ENCODE data around the gene EGFL8. TPM values are rescaled to one million over a fixed set of nuclear protein-coding genes. Genes with fewer than 3 reads are reported as not detected.
"Not testable (repeated sequence)": the region's sequence is repeated elsewhere in the genome, so short reads cannot be mapped to it uniquely, and the experiment has no call there.

The EGFL8 gene
- total RNA-seq, 1 donor from 2014 or later: 5.1 TPM

GRCh38 chr6:32178547-32179440 is 14.4 kb downstream of the EGFL8 start:
- intact Hi-C loops (cut with DNase I): no loop called here

GRCh38 chr6:32179766-32180405 is 15.5 kb downstream of the EGFL8 start:
- intact Hi-C loops (cut with DNase I): no loop called here

More at GRCh38 chr6:32178547-32179440, 14.4 kb downstream of the EGFL8 start:
- DNase-seq (ENCODE audit: low spot score): no peak

GRCh38 chr6:32181148-32181702 is 16.8 kb downstream of the EGFL8 start:
- intact Hi-C loops (cut with DNase I): no loop called here
- DNase-seq (ENCODE audit: low spot score): no peak

More at GRCh38 chr6:32179766-32180405, 15.5 kb downstream of the EGFL8 start:
- DNase-seq (ENCODE audit: low spot score): no peak

- intact Hi-C loops (cut with DNase I): no loop called here
- no peak for DNase-seq (ENCODE audit: low spot score)
Measured at GRCh38 chr6:32181915-32182529, 17.6 kb downstream of the EGFL8 start.

- intact Hi-C loops (cut with DNase I): no loop called here
- no peak for DNase-seq (ENCODE audit: low spot score)
Measured at GRCh38 chr6:32182555-32182981, 18.2 kb downstream of the EGFL8 start.

- no peak for DNase-seq (ENCODE audit: low spot score)
- intact Hi-C loops (cut with DNase I): no loop called here
Measured at GRCh38 chr6:32183030-32183429, 18.6 kb downstream of the EGFL8 start.

GRCh38 chr6:32183483-32184083 is 19.2 kb downstream of the EGFL8 start:
- intact Hi-C loops (cut with DNase I): no loop called here
- DNase-seq (ENCODE audit: low spot score): no peak

- no peak for DNase-seq (ENCODE audit: low spot score)
- intact Hi-C loops (cut with DNase I): no loop called here
Measured at GRCh38 chr6:32184084-32184640, 19.8 kb downstream of the EGFL8 start, which contains the start of gene AGER. Gene AGER, minus strand, starts transcription at chr6:32184253. Its CDS starts 31 bp downstream, at chr6:32184222.

- DNase-seq (ENCODE audit: low spot score): peak; percentile 87
- intact Hi-C loops (cut with DNase I): not testable (repeated sequence)
Measured at GRCh38 chr6:32185681-32186131, 21.3 kb downstream of the EGFL8 start.

GRCh38 chr6:32186151-32186840 is 21.9 kb downstream of the EGFL8 start:
- DNase-seq (ENCODE audit: low spot score); intact Hi-C loops (cut with DNase I): not testable (repeated sequence)

GRCh38 chr6:32187009-32187709 is 22.8 kb downstream of the EGFL8 start:
- no peak for DNase-seq (ENCODE audit: low spot score)
- intact Hi-C loops (cut with DNase I): no loop called here

GRCh38 chr6:32187725-32188380 is 23.5 kb downstream of the EGFL8 start:
- DNase-seq (ENCODE audit: low spot score); intact Hi-C loops (cut with DNase I): not testable (repeated sequence)

GRCh38 chr6:32188381-32189068 is 24.1 kb downstream of the EGFL8 start:
- intact Hi-C loops (cut with DNase I): no loop called here
- no peak for DNase-seq (ENCODE audit: low spot score)

- no peak for DNase-seq (ENCODE audit: low spot score)
Measured at GRCh38 chr6:32189069-32189741, 24.8 kb downstream of the EGFL8 start.

GRCh38 chr6:32189742-32190053 is 25.3 kb downstream of the EGFL8 start:
- intact Hi-C loops (cut with DNase I): no loop called here
- DNase-seq (ENCODE audit: low spot score): no peak

More at GRCh38 chr6:32189069-32189741, 24.8 kb downstream of the EGFL8 start:
- intact Hi-C loops (cut with DNase I): no loop called here

- intact Hi-C loops (cut with DNase I): no loop called here
- peak; percentile 96 for DNase-seq (ENCODE audit: low spot score)
Measured at GRCh38 chr6:32190054-32190851, 25.9 kb downstream of the EGFL8 start, which contains the start of gene PBX2. Gene PBX2, minus strand, starts transcription at chr6:32190202. Its CDS starts 287 bp downstream, at chr6:32189915.

Data from cardiac septum (tissue), 1 donor.